ENCODE data around the gene KCNAB1.

Gene KCNAB1

GRCh38 chr3:156140001-156140595 lies 19.7 kb downstream of the KCNAB1 start:
- no peak for DNase-seq

- no peak for DNase-seq
Measured at GRCh38 chr3:156142702-156143101, 22.3 kb downstream of the KCNAB1 start.

GRCh38 chr3:156143136-156143535 lies 22.8 kb downstream of the KCNAB1 start:
- no peak for DNase-seq

GRCh38 chr3:156144060-156144459 lies 23.7 kb downstream of the KCNAB1 start:
- DNase-seq: no peak

- no peak for DNase-seq
Measured at GRCh38 chr3:156145866-156146265, 25.5 kb downstream of the KCNAB1 start.

- DNase-seq: no peak
Measured at GRCh38 chr3:156148345-156148945, 28.1 kb downstream of the KCNAB1 start.

- no peak for DNase-seq
Measured at GRCh38 chr3:156148946-156149381, 28.6 kb downstream of the KCNAB1 start.

GRCh38 chr3:156149876-156150275 lies 29.5 kb downstream of the KCNAB1 start:
- DNase-seq: no peak

GRCh38 chr3:156150434-156151066 lies 30.2 kb downstream of the KCNAB1 start:
- peak; percentile 9 for DNase-seq

- peak; percentile 17 for DNase-seq
Measured at GRCh38 chr3:156151824-156152428, 31.5 kb downstream of the KCNAB1 start.

GRCh38 chr3:156158656-156159295 lies 38.4 kb downstream of the KCNAB1 start:
- DNase-seq: no peak

GRCh38 chr3:156160647-156161046 lies 40.3 kb downstream of the KCNAB1 start:
- no peak for DNase-seq

- no peak for DNase-seq
Measured at GRCh38 chr3:156161172-156161571, 40.8 kb downstream of the KCNAB1 start.

- DNase-seq: no peak
Measured at GRCh38 chr3:156163848-156164247, 43.5 kb downstream of the KCNAB1 start.

GRCh38 chr3:156166808-156167207 lies 46.4 kb downstream of the KCNAB1 start:
- no peak for DNase-seq

GRCh38 chr3:156170571-156170970 lies 50.2 kb downstream of the KCNAB1 start:
- no peak for DNase-seq

- DNase-seq: no peak
Measured at GRCh38 chr3:156171281-156172267, 51.2 kb downstream of the KCNAB1 start.

- no peak for DNase-seq
Measured at GRCh38 chr3:156172536-156172935, 52.2 kb downstream of the KCNAB1 start.

- no peak for DNase-seq
Measured at GRCh38 chr3:156174229-156174847, 54.0 kb downstream of the KCNAB1 start.

GRCh38 chr3:156175570-156175969 lies 55.2 kb downstream of the KCNAB1 start:
- no peak for DNase-seq

- no peak for DNase-seq
Measured at GRCh38 chr3:156176048-156176447, 55.7 kb downstream of the KCNAB1 start.
